ENCODE results near the gene TNFRSF19.

- TF ChIP-seq ARNTL (CRISPR knock-in tag; IDR thresholded peaks at IDR 0.05; ENCODE audit: borderline replicate concordance, low read depth) (no peak), ZNF565 (CRISPR knock-in tag; conservative IDR thresholded peaks at IDR 0.05; ENCODE audit: low read depth) (no peak), CREB5 (CRISPR knock-in tag; IDR thresholded peaks at IDR 0.05; ENCODE audit: low read depth) (no peak), SNAI2 (CRISPR knock-in tag; IDR thresholded peaks at IDR 0.05) (no peak), TOX (CRISPR knock-in tag; IDR thresholded peaks at IDR 0.05; ENCODE audit: borderline replicate concordance) (no peak), CSDC2 (CRISPR knock-in tag; IDR thresholded peaks at IDR 0.05) (no peak), ZFP30 (CRISPR knock-in tag; IDR thresholded peaks at IDR 0.05) (no peak), RARB (CRISPR knock-in tag; IDR thresholded peaks at IDR 0.05) (no peak), ZFP3 (CRISPR knock-in tag; IDR thresholded peaks at IDR 0.05) (no peak), ESRRG (CRISPR knock-in tag; IDR thresholded peaks at IDR 0.05) (no peak), ISL1 (CRISPR knock-in tag; IDR thresholded peaks at IDR 0.05) (no peak)
- TF ChIP-seq, protein P1, sequence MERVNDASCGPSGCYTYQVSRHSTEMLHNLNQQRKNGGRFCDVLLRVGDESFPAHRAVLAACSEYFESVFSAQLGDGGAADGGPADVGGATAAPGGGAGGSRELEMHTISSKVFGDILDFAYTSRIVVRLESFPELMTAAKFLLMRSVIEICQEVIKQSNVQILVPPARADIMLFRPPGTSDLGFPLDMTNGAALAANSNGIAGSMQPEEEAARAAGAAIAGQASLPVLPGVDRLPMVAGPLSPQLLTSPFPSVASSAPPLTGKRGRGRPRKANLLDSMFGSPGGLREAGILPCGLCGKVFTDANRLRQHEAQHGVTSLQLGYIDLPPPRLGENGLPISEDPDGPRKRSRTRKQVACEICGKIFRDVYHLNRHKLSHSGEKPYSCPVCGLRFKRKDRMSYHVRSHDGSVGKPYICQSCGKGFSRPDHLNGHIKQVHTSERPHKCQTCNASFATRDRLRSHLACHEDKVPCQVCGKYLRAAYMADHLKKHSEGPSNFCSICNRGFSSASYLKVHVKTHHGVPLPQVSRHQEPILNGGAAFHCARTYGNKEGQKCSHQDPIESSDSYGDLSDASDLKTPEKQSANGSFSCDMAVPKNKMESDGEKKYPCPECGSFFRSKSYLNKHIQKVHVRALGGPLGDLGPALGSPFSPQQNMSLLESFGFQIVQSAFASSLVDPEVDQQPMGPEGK (CRISPR knock-in tag; IDR thresholded peaks at IDR 0.05; ENCODE audit: borderline replicate concordance): no peak
- TF ChIP-seq, protein P2, sequence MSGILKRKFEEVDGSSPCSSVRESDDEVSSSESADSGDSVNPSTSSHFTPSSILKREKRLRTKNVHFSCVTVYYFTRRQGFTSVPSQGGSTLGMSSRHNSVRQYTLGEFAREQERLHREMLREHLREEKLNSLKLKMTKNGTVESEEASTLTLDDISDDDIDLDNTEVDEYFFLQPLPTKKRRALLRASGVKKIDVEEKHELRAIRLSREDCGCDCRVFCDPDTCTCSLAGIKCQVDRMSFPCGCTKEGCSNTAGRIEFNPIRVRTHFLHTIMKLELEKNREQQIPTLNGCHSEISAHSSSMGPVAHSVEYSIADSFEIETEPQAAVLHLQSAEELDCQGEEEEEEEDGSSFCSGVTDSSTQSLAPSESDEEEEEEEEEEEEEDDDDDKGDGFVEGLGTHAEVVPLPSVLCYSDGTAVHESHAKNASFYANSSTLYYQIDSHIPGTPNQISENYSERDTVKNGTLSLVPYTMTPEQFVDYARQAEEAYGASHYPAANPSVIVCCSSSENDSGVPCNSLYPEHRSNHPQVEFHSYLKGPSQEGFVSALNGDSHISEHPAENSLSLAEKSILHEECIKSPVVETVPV (CRISPR knock-in tag; IDR thresholded peaks at IDR 0.05): no peak
Observed at GRCh38 chr13:23552171-23552570, 18.0 kb upstream of the TNFRSF19 start.
